Stimulated activated CD8-positive, alpha-beta memory T cell treated with anti-CD3 and anti-CD28 coated beads, Interleukin-15, amount 100 ng/mL, for 1 hour (primary cell): ENCODE data around the gene EPHA5.
"Not testable (repeated sequence)": the region's sequence is repeated elsewhere in the genome, so short reads cannot be mapped to it uniquely, and the experiment has no call there.

Experiments used
- DNase-seq: peaks from one replicate; pipeline ENCODE4 v3.0.0-alpha.2; 2020; ENCODE audit warnings: low read depth

EPHA5 gene

GRCh38 chr4:65367306-65367705 lies 303.0 kb downstream of the EPHA5 start:
- DNase-seq: no peak

- no peak for DNase-seq
Measured at GRCh38 chr4:65358914-65359313, 311.4 kb downstream of the EPHA5 start.

- DNase-seq: no peak
Measured at GRCh38 chr4:65353098-65353497, 317.2 kb downstream of the EPHA5 start.

GRCh38 chr4:65344278-65344825 lies 325.9 kb downstream of the EPHA5 start:
- no peak for DNase-seq

- DNase-seq: no peak
Measured at GRCh38 chr4:65343342-65343741, 326.9 kb downstream of the EPHA5 start.

GRCh38 chr4:65341557-65341956 lies 328.7 kb downstream of the EPHA5 start:
- DNase-seq: no peak

GRCh38 chr4:65340382-65341109 lies 329.7 kb downstream of the EPHA5 start:
- no peak for DNase-seq

GRCh38 chr4:65337371-65337770 lies 332.9 kb downstream of the EPHA5 start:
- no peak for DNase-seq

GRCh38 chr4:65336465-65336864 lies 333.8 kb downstream of the EPHA5 start:
- no peak for DNase-seq

GRCh38 chr4:65316534-65316933 lies 353.8 kb downstream of the EPHA5 start:
- DNase-seq: no peak

GRCh38 chr4:65311120-65311519 lies 359.2 kb downstream of the EPHA5 start:
- no peak for DNase-seq

- DNase-seq: no peak
Measured at GRCh38 chr4:65310586-65310985, 359.7 kb downstream of the EPHA5 start.

GRCh38 chr4:65308626-65309025 lies 361.7 kb downstream of the EPHA5 start:
- DNase-seq: not testable (repeated sequence)

GRCh38 chr4:65302145-65302544 lies 368.1 kb downstream of the EPHA5 start:
- DNase-seq: no peak

- DNase-seq: no peak
Measured at GRCh38 chr4:65296246-65296645, 374.0 kb downstream of the EPHA5 start.

- no peak for DNase-seq
Measured at GRCh38 chr4:65287071-65287470, 383.2 kb downstream of the EPHA5 start.
